ENCODE measurements around the gene IL21R.

- TF ChIP-seq POLR2A (IDR thresholded peaks at IDR 0.05) (no peak), CTCF (IDR thresholded peaks at IDR 0.05) (no peak)
Observed at GRCh38 chr16:27404163-27404823, 2.3 kb downstream of the IL21R start.

Data from lower leg skin (tissue), 3 donors.